CD4-positive, alpha-beta T cell treated with Interleukin-1 beta for 1 hour (primary cell): ENCODE data around the gene PSPC1.
A peak's percentile ranks its signal among the peaks of the same experiment; 100 is the strongest.
"Not testable (repeated sequence)": the region's sequence is repeated elsewhere in the genome, so short reads cannot be mapped to it uniquely, and the experiment has no call there.

Experiments used
- DNase-seq, 2 donors: peaks; one replicate each; pipeline ENCODE4 v3.0.0-alpha.2; 2020 to 2022

Gene PSPC1

DNA sequence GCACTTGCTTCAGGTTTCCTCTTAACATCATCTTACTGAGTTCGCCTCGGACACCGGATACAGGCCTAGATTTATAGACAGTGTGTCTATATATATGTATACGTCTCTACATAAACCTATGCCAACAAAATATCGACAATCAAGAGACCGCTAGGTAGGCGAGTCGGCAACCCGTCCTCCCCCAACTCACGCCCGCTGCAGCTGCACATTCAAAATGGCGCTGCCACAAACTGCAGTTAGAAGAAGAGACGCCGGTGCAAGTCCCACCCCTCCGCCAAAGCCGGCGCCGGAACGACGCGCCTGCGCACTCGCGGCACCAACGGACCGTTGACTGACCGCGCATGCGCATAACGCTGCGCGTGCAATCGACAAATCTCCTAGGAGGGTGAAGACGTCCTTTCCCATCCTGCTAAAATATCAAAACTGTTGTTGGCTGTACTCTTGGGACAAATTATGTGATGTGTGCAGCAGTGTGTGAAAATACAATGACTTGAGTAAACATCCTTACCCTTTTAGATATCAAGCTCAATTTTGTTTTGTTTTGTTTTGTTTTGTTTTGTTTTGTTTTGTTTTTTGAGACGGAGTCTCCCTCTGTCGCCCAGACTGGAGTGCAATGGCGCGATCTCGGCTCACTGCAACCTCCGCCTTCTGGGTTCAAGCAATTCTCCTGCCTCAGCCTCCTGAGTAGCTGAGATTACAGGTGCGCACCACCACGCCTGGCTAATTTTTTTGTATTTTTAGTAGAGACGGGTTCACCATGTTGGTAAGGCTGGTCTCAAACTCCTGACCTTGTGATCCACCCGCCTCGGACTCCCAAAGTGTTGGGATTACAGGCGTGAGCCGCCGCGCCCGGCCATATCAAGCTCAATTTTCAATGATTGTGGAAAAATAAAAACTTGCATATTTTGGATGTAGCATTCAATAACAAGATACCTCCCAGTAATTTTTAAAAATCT lies at the start of gene PSPC1:
TSS of gene PSPC1 (minus strand) at position 219 of the 956 bp plus-strand sequence. CDS start at position 31, 188 bp downstream.
- DNase-seq, result peak; percentile 97

DNA sequence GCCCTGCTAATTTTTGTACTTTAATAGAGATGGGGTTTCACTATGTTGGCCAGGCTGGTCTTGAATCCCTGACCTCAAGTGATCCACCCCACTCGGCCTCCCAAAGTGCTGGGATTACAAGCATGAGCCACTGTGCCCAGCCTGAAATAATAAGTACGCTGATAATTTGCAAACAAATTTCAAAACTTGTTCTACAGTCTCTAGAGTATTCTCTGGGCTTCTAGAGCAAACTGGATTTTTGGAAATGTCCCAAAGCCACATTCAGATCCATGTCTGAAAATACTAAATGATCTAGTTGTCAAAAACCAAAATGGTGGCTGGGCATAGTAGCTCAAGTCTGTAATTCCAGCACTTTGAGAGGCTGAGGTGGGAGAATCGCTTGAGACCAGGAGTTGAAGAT lies 39.9 kb upstream of the PSPC1 start:
- DNase-seq, result no peak

GRCh38 chr13:19818223-19818842 lies 35.6 kb upstream of the PSPC1 start:
- DNase-seq, result peak; percentile 13 to 24

- DNase-seq, result no peak
These were observed 34.9 kb upstream of the PSPC1 start for GRCh38 chr13:19817510-19818158.

DNA sequence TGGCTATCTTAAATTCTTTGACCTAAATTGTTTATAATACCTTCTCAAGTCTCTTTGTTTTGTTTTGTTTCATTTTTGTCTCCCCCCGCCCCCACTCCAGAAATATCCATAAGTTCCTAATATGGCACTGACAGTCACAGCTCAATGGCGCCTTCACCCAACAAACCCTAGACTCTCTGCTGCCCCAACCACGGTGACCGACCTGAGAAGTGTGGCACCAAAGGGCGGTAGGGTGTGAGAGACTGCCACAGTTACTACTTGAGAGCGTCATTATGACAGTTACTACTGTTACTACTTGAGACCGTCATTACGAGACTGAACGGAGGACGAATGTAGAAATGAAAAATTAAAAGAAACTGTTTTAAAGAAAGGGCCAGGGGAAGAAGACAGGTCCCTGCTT lies 34.4 kb upstream of the PSPC1 start:
- peak in 1 of 2 donors; percentile 4 for DNase-seq

DNA sequence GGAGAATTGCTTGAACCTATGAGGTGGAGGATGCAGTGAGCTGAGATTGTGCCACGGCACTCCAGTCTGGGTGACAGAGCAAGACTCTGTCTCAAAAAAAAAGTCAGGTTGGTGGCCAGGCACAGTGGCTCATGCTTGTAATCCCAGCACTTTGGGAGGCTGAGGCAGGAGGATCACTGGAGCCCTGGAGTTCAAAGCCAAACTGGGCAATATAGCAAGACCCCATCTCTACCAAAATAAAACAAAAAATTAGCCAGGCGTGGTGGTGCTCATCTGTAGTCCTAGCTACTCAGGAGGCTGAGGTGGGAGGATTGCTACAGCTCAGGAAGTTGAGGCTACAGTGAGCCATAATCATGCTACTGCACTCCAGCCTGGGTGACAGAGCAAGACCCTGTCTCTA lies 33.1 kb upstream of the PSPC1 start:
- DNase-seq, result not testable (repeated sequence)

- DNase-seq, result no peak
These were observed 28.5 kb upstream of the PSPC1 start for GRCh38 chr13:19810996-19811881.

GRCh38 chr13:19810151-19810550 lies 27.4 kb upstream of the PSPC1 start:
- DNase-seq, result no peak

- DNase-seq, result no peak
These were observed 23.0 kb upstream of the PSPC1 start for GRCh38 chr13:19805765-19806164.

DNA sequence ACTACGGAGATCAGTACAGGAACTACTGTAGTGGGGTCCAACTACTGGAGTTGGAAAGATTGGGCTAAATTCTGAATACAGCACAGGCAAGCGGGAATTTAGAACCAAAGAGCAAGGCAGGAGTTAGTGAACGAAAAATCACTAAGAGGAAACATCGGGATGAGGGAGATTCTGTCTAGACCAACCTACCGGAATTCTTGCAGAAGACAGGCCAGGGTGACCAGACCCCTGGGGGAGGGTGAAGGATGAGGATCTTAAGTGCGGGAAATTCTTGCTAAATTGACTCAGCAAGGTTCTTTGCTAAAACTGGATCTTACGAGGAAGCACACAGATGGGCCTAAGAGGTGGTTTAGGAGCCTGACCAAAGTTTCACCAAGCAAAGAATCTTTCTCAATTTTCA lies 13.2 kb upstream of the PSPC1 start:
- DNase-seq, result no peak

- no peak for DNase-seq
These were observed 11.9 kb upstream of the PSPC1 start for GRCh38 chr13:19794631-19795030.

- no peak for DNase-seq
These were observed 9.3 kb upstream of the PSPC1 start for GRCh38 chr13:19791953-19792537.

DNA sequence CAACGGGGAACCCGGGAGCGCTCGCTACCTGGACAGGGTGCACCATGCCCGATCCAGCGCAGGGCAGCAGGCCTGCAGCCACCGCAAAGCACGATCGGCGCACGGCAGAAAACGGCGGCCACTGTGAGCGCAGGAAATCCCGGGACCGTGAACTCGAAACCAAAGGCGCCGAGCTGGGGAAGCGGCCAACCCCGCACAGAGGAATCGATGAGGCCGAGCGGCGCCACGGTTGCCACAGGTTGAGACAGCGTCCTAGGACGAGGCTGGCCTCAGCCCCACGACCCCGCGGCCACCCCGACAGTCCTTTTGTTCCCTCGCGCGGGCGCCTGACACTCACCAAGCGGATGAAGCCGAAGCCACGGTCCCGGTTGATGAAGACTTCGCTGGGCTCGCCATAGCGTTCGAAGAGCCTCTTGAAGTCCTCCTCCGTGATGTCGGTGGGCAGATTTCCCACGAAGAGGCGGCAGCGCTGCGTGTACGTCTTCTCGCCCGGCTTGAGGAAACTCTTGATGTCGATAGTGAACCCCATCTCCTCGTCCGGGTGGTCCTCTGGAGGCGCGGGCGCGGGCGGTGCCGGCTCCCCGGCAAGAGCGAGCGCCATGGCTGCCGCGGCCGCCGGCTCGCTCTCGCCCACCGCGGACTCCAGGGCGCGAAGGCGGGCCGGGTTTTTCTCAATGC lies 557 bp downstream of the PSPC1 start:
- DNase-seq, result peak; percentile 38 to 58

GRCh38 chr13:19781526-19781925 lies 1.2 kb downstream of the PSPC1 start:
- DNase-seq, result peak in 1 of 2 donors; percentile 18

DNA sequence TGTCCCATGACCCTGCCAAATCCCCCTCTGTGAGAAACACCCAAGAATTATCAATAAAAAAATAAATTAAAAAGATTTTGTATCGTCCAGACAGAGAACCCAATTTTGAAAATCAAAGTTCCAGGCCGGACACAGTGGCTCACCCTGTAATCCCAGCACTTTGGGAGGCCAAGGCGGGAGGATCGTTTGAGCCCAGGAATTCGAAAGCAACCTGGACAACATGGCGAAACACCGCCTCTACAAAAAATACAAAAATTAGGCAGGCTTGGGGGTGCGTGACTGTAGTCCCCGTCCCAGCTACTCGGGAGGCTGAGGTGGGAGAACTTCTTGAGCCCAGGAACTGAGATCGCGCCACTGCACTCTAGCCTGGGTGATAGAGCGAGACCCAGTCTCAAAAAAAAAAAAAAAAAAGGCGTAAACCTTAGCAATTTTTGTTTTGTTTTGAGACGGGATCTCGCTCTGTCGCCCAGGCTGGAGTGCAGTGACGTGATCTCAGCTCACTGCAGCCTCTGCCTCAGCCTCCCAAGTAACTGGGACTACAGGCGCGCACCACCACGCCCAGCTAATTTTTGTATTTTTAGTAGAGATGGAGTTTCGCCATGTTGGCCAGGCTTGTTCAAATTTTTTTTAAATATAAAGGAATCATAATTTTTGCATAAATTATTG lies 1.9 kb downstream of the PSPC1 start:
- peak; percentile 25 to 31 for DNase-seq

- no peak for DNase-seq
These were observed 10.4 kb downstream of the PSPC1 start for GRCh38 chr13:19772306-19772705.

GRCh38 chr13:19769854-19770253 lies 12.9 kb downstream of the PSPC1 start:
- DNase-seq, result no peak

GRCh38 chr13:19767966-19768365 lies 14.8 kb downstream of the PSPC1 start:
- no peak for DNase-seq

- DNase-seq, result no peak
These were observed 16.2 kb downstream of the PSPC1 start for GRCh38 chr13:19766591-19766990.

- no peak for DNase-seq
These were observed 18.5 kb downstream of the PSPC1 start for GRCh38 chr13:19764237-19764636.

DNA sequence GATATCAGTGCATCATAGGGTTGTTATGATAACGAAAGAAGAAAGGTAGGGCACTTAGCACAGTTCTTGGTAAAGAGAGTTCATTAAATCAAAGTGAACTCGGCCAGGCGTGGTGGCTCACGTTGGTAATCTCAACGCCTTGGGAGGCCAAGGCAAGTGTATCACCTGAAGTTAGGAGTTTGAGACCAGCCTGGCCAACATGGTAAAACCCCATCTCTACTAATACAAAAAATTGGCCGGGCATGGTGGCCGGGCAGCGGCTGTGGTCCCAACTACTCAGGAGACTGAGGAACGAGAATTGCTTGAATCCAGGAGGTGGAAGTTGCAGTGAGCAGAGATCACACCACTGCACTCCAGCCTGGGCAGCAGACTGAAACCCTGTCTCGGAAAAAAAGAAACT lies 19.1 kb downstream of the PSPC1 start:
- DNase-seq, result no peak
